ENCODE results near the gene PTPN6. TPM values are rescaled to one million over a fixed set of nuclear protein-coding genes. Genes with fewer than 3 reads are reported as not detected.
A peak's percentile ranks its signal among the peaks of the same experiment; 100 is the strongest.

The PTPN6 gene
- total RNA-seq, 1 donor from 2014 or later, result 7.2 TPM

DNA sequence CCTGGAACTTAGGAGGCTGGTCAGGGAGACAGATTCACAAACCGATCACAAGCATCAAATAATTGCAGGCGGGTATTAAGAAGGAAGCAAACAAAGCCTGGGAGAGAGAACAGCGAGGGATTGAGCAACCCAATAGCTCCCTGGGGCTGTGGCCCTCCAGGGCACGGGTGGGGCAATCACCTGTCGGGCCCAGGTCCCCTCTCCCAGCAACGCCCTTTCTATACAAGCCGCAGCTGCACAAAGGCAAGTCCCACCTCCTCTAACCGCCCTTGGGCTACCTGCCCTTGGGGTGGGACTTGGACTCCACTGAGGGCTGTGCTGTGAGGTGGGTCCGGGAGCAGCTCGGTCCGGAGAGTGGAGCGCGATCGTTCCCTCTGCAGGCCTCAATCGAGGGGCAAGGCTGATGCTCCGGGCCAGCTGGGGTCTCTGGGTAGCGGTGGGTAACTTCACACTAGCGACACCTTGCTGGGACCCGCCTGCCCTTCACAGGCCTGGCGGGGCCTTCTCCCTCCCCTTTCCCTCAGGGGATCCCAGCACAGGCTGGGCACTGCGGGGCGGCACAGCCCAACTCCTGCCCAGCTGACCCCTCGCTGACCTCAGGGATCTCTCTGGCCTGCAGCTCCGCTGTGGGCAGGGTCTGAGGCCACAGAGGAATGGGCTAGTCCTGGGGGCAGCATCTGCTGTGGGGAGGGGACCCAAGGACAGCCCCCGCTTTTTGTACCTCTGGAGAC, 11.3 kb downstream of the PTPN6 start:
- intact Hi-C loops (cut with DNase I), result no loop called here
- DNase-seq, result no peak
- ATAC-seq (ENCODE audit: poor library complexity), result peak; percentile 3

DNA sequence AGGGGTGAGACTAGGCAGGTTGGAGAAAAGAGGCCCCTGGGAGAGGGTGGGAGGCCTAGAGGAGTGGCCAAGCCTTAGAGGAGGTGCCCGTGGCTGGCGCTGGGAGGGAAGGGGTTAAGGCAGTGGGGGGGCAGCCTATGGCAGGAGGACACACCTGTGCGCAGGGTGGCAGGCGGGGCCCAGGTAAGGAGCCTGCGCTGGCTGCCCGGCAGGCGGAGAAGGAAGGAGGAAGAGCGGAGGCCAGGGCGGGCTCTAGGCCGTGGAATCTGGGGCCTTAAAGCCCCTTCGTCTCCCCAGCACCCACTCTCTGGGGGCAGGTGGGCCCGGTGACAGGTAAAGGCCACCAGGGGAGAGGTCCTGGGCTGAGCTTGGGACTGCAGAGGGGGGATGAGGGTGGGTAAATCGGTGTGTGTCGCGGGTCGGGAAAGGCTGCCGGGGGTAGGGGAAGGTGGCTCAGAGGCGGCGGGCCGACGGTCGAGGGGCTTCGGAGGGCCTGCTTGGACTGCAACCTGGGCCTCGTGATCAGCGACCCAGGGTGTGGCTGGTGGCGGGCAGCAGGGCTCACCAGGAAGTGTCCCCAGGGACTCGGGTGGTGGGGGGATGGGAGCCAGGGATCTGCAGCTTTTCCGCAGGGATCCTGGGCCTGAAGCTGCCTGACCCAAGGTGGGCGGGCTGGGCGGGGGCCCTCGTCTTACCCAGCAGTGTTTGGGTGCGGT, 12.0 kb downstream of the PTPN6 start:
- DNase-seq (no peak), ATAC-seq (ENCODE audit: poor library complexity) (no peak)
- intact Hi-C loops (cut with DNase I), result no loop called here

DNA sequence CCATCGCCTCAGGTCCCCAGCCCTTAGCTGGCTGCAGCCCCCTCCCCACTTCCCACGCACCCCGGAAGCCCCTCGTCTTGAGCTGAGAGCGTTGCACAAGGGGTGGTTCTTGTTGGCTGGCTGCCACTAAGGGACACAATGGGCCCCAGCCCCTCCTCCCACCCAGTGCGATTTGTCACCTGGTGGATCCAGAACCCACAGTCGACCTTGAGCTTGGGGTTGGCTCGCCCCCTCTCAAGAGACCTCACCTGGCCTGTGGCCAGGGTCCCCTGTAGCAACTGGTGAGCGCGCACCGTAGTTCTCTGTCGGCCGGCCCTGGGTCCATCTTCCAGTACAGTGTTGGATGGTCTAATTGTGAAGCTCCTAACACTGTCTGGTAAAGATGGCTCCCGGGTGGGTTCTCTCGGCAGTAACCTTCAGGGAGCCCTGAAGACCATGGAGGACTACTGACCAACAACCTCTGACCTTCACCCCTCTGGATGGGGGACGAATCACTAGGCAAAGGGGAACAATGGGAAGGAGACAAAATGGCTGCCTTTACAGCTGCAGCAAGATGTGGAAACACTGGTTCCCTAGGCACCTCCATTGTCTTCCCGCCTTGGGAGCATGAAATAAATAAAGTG, 12.7 kb downstream of the PTPN6 start:
- ATAC-seq (ENCODE audit: poor library complexity) (no peak), DNase-seq (no peak)
- intact Hi-C loops (cut with DNase I), result no loop called here

DNA sequence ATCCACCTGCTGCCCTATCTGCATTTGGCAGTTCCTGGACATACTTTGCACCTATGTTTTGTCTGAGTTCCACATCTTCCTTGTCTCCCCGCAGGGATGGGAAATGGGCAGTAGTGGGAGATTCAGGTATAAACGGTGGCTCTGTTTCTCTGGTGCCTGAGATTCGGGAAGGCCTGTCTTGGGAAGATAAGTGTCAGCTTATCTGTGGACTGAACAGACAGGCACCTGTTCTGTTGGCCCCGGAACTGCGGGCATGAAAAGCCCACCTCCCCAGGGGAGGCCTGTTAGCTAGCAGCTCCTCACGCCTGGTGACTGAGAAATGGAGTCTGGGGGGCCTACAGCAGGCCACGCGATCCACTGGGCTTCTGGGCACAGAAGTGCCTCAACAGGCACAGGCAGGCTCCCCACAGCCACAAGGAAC, 13.5 kb downstream of the PTPN6 start:
- intact Hi-C loops (cut with DNase I), result no loop called here
- no peak for DNase-seq
- ATAC-seq (ENCODE audit: poor library complexity), result no peak

DNA sequence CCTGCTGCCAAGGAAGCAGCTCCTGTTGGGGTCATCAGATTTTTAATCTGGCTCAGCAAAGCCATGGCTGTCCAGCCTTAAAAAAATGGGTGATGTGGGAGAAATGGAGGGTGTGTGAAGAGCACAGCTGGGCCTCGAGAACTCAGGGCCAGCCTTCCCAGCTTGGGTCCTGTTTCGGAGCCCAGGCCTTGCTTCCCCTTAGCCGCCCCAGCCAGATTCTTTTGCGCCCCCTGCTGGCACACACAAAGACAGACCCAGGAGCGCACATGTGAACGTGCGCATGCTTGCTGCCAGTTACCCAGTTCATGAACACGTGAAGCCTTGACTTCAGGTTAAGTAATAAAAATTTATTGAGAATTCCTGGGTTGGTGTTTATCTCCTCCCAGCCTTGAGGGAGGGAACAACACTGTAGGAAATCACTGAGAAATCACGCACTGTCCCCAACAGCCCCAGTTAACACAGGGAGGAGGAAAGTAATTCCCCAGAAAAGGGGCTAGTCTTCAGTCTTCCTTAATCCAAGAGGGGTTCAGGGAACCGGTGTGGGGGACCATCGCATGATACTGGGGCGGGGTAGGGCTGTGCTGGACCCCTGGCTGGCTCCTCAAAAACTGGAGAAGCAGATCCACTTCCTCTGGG, 14.0 kb downstream of the PTPN6 start:
- ATAC-seq (ENCODE audit: poor library complexity) (peak; percentile 81), DNase-seq (peak; percentile 88)
- intact Hi-C loops (cut with DNase I), result no loop called here

DNA sequence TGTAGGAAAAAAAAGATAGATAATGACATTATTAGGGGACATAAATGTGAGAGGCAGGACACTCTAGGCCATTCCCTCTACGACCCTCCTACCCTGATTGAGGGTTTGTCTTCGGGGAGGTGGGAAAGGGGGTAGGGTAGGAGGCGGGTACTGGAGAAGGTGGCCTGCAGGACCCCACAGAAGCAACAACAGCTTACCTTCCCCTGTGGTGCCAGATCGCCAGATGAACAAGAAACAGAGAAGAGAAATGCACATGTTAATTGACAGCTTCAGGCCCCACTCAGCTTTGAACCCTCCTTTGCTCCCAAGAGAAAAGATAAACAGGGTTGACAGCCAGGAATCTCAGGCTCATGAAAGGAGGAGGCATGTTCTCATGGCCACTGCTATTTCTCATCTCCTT, 14.6 kb downstream of the PTPN6 start:
- ATAC-seq (ENCODE audit: poor library complexity), result no peak
- no peak for DNase-seq
- intact Hi-C loops (cut with DNase I), result no loop called here

DNA sequence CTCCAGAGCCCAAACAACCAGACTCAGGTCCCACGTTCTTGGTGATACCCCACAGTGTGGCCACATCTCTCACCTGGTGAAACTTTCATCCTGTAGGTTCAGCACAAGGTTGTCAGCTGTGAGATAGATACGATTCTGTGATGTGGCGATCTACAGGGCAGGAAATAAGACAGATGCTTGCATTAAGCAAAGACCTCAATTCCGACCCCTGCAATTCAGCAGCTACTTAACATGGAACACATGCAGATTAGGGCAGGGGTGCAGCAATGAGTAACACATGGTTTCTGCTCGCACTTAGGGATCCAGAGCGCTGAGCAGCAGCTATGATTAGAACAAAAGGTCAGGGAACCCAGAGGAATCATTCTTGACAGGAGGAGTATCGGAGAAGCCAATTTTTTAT, 15.2 kb downstream of the PTPN6 start:
- ATAC-seq (ENCODE audit: poor library complexity), result no peak
- intact Hi-C loops (cut with DNase I), result no loop called here
- no peak for DNase-seq

DNA sequence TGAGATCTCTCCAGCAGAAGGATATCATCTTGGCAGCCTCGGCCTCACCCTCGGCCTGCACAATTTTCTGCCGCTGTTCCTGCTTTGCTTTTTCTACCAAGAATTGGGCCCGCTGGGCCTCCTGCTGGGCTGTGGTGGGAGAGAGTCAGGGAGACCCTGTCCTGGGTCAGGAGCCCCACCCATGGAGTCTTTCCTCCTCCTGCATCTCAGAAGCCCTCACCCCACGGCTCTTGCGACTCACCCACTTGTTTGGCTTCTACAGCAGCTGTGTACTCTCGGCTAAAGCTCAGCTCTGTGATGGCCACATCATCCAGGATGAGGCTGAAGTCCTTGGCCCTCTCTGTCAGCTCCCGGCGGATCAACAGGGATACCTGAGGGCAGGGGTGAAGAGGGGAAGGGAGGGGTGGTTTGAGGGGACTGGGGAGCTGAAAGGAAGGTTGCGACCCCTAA, 16.5 kb downstream of the PTPN6 start:
- ATAC-seq (ENCODE audit: poor library complexity), result no peak
- intact Hi-C loops (cut with DNase I), result no loop called here
- DNase-seq, result no peak

DNA sequence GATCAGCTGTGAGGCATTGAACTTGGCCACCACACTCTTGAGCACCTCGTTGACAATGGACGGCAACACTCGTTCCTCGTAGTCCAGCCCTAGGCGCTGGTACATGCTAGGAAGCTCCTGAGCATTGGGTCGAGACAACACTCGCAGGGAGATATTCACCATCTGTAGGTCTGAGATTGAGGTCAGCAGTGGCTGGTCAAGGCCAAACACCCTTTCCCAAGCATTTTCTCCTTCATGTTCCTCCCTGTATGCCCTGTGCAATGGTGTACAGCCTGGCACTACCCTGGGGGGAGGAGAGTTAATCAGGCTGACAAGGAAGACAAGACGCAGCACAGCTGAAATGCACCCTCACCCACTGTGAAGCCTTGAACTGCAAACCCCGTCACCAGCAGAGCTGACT, 17.3 kb downstream of the PTPN6 start:
- DNase-seq (no peak), ATAC-seq (ENCODE audit: poor library complexity) (no peak)
- intact Hi-C loops (cut with DNase I), result no loop called here

DNA sequence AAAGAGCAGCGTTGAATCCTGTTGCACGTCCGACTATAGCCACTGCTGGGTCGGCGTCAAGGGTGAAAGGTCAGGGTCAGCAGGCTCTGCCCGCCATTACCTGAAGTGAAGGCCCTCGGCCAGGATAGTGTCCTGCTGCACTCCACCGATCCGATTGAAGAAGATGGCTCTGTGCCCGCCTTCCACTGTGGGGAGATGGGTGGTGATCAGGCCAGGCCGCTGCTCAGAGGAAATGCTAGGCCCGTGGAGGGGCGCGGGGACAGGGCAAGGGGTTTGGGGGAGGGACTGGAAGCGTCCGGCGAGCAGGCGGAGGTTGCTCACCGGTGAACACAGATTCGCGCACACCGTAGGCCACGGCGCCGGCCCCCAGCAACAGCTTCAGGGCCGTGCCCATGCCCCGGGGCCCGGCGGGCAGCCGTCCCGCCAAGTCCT, 19.0 kb downstream of the PTPN6 start:
- ATAC-seq (ENCODE audit: poor library complexity), result peak; percentile 25
- intact Hi-C loops (cut with DNase I), result loop anchor here (5.0 kb wide), 1 partner anchor 47 kb away; the partner anchor contains the start of gene LPCAT3
- no peak for DNase-seq

DNA sequence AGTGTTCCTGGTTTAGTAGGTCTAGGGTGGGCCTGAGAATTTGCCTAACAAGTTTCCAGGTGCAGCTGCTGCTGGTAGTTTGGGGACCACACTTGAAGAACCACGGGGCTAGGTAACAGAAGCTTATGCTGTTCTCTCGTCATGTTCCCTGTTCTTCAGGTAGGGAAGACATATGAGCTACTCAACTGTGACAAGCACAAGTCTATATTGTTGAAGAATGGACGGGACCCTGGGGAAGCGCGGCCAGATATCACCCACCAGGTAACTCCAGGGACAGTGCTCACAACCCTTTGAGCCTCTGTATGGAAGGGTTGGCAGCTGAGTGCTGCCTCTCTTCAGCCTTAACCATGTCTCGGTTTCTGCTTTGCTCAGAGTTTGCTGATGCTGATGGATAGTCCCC, 23.0 kb downstream of the PTPN6 start:
- DNase-seq (no peak), ATAC-seq (ENCODE audit: poor library complexity) (no peak)
- intact Hi-C loops (cut with DNase I), result loop anchor here (5.0 kb wide), 1 partner anchor 43 kb away; the partner anchor contains the start of gene LPCAT3

DNA sequence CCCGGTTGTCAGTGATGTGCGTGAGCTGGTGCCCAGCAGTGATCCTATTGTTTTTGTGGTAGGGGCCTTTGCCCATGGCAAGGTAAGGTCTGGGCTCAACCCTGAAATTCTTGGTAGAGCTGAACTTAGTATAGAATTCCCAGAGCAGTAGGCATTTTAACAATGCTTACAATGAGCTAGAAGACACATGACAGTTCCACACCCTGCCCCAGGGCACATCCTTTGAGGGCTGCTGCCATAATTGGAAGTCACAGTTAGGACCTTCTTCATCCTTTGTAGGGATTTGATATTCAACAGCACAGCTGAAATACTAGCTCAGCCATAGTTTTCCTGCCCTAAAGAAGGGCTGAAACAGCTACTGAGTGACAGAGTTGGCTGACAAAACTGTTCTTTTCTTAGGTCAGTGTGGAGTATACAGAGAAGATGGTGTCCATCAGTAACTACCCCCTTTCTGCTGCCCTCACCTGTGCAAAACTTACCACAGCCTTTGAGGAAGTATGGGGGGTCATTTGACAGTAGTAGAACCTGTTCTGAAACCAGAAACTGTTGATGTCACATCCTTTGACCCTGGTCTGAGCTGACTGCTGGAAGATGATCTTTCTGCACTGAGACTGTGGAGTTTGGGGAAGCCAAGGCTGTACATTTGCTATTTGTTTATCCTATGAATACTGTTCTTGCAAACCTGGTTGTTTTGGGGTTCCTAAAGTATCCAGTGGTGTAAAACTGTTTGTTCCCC, 24.3 kb downstream of the PTPN6 start:
- intact Hi-C loops (cut with DNase I), result no loop called here
- DNase-seq (no peak), ATAC-seq (ENCODE audit: poor library complexity) (no peak)

DNA sequence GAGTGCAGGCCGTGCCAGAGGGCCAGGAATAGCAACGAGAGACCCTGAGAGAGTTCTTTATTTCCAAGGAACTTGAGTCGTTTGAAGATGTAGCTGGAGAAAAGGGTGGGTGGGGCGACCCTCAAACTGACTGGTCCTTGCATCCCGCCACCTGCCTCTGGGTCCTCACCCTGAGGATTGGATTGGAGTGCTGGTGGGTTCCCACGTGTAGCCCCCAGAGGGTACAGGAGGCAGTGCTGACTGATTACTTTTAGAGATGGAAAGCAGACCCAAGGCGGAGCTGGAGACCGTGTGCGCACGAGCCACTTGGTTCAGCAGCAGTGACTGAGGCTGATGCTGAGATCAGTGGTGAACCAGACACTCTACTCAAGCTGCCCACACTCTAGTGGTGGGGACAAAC, 26.5 kb downstream of the PTPN6 start:
- ATAC-seq (ENCODE audit: poor library complexity), result no peak
- no peak for DNase-seq
- intact Hi-C loops (cut with DNase I), result no loop called here

DNA sequence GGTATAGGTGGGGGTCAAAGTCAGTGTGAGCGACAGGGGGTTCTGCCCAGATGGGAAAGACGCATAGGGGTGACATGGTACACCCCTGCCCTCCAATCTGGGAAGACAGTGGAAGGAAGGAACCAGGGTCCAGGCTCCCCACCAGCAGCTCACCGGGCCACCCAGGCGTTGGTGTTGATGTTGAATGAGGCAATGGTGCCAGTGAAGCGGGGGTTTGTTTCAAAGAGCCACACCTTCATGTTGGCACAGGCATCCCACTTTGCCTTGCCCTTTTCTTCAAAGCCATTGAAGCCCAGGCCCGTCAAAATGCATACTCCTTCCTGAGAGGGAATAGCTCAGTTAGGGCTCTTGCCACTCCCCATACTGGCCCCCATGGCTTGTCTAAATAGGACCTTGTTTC, 27.0 kb downstream of the PTPN6 start:
- intact Hi-C loops (cut with DNase I), result no loop called here
- ATAC-seq (ENCODE audit: poor library complexity) (no peak), DNase-seq (no peak)

DNA sequence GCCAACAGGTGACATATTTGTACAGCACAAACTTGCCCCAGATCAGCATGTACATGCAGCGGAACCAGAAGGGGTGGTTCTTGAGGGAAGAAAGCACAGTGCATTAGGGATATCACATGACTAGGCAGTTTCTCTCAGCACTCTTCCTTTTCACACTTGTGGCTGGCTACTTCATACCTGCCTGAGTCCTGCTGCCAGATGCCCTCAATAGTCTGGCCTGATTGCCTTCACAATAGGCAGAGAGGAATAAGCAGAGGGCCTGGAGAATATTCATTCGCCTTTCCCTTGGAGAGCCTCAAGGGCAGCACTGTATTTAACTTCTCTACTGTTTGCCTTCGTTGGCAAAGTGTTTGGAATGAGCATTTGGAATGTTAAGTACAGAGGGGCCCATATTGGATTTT, 27.5 kb downstream of the PTPN6 start:
- peak; percentile 44 for ATAC-seq (ENCODE audit: poor library complexity)
- no peak for DNase-seq
- intact Hi-C loops (cut with DNase I), result no loop called here

DNA sequence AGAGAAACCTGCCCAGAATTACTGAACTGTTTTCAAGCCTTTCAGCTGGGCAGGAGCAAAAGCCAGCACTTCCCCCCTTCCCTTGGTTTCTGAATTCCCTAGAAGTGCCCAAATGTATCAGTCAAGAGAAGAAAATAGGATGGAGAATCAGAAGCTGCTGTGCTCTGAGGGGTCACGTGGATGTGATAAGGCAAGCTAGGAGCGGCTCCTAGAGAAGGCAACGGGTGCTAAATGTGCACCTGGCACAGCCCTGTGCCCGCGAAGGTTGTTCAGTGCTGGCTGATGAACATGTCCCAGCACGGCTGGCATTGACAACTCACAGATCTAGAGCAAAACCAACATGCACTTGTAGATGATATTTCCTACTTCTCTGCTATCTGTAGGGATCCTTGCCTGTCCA, 27.9 kb downstream of the PTPN6 start:
- intact Hi-C loops (cut with DNase I), result no loop called here
- ATAC-seq (ENCODE audit: poor library complexity), result peak; percentile 82
- DNase-seq, result no peak

DNA sequence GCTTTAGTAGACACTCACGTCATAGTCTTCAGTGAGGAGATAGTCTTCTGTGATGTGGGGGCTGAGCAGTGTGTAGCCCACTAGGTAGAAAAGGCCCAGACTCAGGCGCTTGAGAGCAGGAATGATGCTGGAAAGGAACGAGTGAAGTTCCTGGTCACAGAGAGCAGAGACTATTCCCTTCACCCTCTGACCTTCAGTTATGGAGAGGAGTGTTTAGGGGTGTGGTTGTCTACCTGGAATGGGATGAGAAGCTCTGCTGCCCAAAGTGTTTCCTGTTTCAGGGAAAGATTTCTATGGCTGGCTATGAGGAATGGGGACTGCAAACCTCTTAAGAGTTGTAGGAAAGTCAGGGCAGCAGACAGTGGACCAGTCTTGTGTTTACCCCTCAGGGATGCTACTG, 28.3 kb downstream of the PTPN6 start:
- intact Hi-C loops (cut with DNase I), result no loop called here
- ATAC-seq (ENCODE audit: poor library complexity) (peak; percentile 6), DNase-seq (no peak)

DNA sequence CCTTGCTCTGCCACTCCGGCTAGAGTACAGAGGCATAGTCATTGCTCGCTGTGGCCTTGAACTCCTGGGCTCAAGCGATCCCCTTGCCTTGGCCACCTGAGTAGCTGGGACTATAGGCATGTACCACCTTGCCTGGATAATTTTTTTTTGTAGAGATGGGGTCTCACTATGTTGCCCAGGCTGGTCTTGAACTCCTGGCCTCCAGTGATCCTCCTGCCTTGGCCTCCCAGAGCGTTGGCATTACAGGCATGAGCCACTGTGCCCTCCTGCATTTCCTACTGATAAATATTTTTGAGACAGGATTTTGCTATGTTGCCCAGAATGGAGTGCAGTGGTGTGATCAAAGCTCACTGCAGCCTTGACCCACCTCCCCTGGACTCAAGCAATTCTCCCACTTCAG, 28.9 kb downstream of the PTPN6 start:
- DNase-seq, result no peak
- no peak for ATAC-seq (ENCODE audit: poor library complexity)
- intact Hi-C loops (cut with DNase I), result no loop called here

DNA sequence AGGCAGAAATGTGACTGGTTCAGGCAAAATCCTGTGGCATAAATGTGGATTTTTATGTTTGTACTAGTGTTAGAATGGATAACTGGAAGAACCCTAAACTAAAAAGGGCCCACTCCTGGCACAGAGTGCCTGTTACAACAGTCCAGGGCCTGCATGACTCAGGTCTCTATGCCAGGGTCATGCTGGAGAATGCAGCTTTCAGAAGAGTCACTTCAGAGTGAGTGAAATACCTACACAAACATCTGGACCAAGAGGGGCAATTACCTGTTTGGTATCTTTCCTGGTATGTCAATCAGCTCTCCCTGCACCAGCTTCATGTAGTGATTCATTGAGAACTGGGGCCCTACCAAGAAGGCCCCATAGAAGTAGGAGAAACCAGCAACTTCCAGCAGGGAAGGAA, 29.6 kb downstream of the PTPN6 start:
- DNase-seq, result no peak
- ATAC-seq (ENCODE audit: poor library complexity), result no peak
- intact Hi-C loops (cut with DNase I), result no loop called here

Data from Right ventricle myocardium superior (tissue), 1 donor.